NOMO-1 (cell line): ENCODE results near the gene GRAPL.
"Not testable (repeated sequence)": the region's sequence is repeated elsewhere in the genome, so short reads cannot be mapped to it uniquely, and the experiment has no call there.

Experiments
- DNase-seq, 2 experiments: peaks; one replicate each; lab custom pipeline; 2025; ENCODE audit not compliant: unreplicated experiment in 2 of 2; lab: John Stamatoyannopoulos, UW

GRAPL gene

DNA sequence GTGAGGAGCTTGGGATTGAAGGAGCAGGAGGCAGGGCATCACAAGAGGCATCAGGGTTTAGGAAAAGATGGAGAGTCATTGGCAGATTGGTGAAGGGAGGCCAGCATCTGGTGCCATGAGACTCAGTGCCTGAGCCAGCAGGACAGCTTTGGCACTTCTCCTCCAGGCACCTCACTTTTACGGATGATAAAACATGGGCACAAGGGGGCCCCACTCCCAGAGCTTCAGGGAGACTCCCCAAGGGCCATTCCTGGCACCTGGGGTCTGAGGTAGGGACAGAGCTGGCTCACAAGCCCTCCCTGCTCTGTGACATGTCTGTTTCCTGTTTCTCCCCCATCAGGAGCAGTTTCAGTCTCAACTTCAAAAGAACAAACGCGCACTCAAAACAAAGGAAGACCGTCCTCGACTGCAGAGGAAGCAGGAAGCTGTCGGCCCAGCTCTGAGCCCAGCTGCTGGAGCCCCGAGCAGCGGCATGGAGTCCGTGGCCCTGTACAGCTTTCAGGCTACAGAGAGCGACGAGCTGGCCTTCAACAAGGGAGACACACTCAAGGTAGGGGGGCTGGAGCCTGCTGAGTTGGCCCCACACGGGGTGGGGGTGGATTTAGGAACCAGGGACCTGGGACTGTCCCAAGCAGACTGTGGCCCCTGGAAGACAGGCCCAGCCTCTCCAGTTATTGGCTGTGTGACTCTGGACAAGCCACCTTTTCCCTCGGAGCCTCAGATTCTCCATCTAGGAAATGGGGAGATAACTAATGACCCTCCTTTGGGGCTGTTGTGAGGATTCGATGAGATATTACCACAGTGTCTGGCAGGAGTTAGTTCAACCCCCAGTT, at the start of gene GRAPL:
GRAPL (plus strand) TSS at position 442 of the 833 bp plus-strand sequence; CDS start at position 473, 31 bp downstream.
- not testable (repeated sequence) for DNase-seq

DNA sequence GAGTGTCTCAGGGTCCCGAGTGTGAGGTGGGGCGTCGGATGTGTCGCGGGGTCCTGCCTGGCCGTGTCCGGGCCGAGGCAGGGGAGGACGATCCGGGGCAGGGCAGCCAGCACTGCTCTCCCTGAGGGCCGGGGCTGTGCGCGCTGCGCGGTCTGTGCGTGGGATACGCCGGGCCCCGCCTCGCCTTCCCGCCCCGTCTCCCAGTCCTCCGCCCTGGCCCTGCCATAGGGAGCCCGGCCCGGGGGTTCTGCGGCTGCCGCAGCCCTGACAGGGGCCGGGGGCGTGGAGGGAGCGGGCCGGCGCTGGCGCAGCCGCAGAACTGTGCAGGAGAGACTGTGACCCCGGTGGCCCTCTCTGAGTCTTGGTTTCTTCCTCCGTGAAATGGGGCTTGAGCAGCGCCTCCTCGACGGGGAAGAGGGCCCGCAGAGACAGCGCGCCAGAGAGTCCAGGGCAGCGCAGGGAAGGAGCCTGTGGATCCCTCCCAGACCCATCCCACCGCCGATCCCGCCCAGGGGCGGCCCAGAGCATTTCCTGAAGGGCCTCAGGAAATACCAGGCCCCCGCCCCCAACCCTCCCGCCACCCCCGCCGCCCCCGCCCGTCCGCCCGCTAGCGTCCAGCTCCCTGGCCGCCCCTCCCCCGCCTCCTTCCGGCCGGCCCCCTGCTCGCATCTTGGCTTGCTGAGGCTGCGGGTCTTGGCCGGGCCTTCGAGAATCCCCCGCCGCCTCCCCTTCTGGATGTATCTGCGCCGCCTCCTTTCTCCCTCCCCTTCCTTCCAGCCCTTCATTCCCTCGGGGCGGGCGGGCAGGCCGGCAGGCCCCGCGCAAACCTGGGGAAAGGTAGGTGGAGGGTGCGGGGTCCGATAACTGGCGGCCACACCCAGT, 38.3 kb upstream of the GRAPL start:
- not testable (repeated sequence) for DNase-seq

DNA sequence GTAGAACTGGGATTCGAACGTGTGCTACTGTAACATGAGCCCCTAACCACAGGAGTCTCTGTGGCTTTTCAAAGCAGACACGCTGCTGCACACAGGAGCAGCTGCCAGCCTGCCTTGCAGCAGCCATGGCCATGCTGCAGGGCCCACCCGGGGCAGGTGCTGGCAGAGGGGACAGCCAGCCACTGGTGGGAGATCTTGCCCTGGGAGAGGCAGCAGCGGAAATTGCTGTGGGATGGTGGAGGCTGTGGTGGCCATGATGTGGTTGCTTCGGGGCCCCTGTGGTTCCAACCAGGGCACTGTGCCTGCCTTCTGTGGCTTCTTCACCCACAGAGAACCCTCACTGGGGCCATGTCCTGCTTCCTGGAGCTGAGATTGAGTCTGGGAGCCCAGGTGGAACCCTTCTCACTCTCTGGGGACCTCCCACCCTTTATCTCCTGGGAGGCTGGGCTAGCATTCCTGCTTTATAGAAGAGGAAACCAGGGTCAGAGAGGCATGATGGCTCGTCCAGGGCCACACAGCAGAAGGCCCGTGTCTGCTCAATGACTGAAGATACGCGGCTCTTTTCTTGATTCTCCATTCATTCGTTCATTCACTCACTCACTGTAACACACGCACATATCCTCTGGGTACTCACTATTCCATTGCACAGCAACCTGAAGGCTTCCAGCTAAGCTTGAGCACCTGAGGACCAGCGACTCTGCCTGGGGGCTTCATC, 37.2 kb upstream of the GRAPL start:
- not testable (repeated sequence) for DNase-seq

DNA sequence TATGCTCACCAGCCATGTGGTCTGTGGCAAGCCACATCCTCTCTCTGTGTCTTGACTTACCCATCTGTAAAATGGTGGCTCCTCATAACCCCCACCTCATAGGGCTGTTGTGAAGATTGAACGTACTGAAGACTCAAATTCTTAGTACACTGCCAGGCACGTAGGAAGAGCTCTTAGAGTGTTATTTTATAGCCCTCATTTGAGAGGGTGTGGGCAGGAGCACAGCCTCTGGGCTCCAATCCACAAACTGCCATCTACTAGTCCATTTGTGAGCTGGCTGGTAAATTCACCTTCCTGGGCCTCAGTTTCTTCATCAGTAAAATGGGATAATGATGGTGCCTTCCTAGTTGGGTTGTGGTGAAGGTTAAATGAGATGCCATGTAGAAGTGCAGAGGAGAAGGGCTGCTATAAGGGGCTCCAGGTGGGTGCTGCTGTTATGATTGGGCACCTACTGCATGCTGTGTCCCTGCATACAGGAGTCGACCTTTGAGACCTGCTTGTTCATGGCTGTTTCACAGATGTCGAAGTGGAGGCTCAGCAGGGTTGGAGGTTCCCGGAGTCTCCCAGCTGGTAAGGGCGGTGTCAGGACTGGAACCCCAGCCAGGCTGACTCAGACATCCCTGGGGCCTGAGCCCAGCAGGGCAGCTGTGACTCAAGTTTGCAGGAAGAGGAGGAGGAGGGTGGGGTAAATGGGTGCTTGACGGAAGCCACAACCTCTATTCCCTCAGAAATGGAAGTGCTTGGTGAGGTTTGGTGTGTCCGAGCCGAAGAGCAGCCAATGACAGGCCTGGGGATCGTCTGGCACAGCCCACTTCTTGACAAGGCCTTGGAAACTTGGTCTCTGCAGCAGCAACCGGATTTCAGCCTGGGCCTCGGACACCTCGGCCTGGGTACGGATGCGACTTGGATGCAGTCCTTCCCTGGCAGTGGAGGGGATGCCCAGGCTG, 34.4 kb upstream of the GRAPL start:
- not testable (repeated sequence) for DNase-seq

DNA sequence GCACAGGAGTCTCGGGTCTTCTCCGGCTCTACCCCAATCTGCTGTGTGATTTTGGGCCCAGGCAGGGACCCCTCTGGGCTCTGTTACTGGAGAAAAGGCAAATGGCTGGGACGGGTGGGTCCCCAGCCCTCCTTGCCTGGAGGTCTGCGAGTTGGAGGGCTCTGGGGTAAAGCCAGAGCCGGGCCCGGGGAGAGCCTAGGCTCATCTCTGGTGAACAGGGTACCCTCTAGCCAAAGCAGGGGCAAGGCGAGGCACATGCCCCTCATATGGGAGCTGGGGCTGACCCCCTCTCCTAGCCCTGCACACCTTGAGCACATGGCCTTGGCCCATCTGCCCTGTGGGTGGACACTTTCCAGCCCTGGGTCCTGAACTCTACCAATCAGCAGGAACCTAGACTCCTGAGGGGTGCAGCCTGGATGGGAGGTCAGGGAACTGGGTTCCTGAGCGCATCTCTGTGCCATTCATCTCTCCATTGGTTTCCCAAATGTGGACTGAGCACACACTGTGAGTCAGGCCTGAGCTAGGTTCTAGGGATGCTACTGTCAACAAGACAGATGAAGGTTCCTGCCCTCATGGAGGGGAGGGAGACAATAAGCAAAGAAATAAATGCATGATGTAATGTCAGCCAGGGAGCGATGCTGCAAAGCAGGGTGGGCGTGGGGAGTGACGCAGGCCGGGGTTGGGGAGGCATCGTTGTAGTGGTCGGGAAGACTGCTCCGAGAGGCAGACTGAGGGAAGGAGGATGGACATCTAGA, 33.5 kb upstream of the GRAPL start:
- not testable (repeated sequence) for DNase-seq

DNA sequence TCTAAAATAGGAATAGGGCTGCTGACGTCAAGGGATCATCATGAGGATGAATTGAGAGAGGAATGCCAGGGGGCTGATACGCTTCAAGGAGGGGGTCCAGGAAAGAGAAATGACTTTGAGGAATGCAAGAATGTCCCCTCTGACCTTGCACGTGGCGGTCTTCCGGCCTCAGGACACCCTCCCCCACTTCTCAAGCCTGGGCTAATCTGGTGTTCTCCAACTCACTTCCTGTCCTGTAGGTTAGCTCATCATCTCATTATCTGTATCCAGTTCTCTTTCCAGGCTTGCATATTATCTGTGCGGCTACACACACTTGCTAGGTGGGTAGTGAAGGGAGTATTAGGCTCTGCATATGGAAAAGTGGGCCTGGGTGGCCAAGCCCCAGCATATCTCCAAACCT, 18.9 kb upstream of the GRAPL start:
- not testable (repeated sequence) for DNase-seq

DNA sequence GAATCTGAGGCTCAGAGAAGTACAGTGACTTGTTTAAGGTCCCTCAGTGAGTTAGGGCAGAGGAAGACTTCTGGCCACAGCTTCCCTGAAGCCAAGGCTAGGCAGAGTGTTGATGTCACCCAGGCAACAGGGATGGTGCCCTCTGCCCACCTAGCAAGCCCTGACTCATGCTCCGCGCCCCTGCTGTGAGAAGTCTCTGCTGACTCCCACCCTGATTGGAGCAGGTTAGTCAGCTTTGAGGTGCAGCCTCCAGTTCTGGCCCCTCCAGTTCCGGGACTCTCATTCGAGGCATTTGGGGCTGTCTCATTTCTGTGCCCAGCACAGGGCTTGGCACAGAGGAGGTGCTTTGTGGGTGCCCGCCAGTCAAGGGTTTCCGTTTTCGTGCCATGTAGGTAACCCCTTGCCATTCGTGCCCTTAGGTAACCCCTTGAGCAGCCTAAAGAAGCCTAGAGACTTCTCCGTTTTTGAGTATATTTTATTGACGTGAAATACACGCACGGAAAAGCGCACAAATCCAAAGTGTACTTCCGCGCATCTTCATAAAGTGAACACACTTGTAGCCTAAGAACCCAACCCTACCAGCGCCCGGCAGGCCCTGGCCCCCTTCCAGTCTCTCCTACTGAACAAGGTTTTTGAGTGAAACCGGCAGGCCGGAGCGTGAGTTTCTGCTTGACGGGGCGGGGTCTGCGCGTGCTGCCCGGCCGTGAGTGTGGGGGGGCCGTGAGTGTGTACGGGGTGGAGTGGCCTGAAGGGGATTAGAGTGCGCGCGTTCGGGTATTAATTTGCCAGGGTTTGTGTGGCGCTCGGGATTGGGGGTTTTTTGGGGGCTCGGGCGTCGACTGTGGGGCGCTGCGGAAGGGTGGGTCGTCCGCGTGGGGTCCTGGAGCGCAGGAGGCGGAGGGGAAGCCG, 16.9 kb upstream of the GRAPL start:
- DNase-seq, result not testable (repeated sequence)

DNA sequence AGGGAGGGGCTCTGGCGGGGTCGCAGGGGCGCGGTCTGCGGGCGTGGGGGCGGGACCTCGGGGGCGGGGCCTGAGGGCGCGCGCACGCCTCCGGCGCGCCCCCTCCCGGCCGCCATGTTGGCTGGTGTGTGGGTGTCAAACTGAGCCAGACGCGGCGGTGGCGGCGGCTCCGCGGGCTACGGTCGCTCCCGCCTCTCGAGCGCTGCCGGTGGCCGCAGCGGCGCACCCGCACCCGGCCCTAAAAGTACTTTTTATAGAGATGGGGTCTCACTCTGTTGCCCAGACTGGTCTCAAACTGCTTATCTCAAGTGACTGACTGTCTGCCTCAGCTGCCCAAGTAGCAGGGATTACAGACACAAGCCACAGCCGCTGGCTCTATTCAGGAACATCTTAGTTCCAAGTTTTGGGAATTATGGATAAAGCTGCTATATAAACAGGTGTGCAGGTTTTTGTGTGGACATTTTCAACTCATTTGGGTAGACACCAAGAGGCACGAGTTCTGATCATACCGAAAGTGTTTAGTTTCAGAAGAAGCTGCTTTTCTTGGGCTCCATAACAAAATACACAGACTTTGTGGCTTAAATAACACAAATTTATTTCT, 16.2 kb upstream of the GRAPL start:
- DNase-seq, result not testable (repeated sequence)

DNA sequence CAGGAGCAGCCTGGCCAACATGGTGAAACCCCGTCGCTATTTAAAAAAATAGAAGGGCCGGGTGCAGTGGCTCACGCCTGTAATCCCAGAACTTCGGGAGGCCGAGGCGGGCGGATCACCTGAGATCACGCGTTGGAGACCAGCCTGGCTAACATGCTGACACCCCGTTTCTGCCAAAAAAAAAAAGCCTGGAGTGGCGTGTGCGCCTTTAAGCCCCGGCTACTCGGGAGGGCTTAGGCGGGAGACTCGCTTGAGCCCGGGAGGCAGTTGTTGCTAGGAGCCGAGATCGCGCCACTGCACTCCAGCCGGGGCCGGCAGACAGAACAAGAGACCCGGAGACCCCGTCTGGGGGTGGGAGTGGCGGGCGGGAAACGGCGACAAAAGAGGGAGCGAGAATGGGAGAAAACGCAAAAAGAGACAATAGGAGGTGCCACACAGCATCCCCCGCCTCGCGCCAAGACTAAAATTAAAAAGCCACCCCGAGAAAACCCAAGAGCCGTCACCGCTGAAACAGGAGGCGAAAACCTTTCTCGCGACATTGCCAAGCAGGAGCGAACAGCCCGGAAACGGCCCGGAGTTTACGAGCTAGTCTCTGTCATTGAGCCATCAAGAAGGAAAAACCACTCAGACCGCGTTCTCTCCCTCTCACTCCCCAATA, 15.5 kb upstream of the GRAPL start:
- DNase-seq, result not testable (repeated sequence)

DNA sequence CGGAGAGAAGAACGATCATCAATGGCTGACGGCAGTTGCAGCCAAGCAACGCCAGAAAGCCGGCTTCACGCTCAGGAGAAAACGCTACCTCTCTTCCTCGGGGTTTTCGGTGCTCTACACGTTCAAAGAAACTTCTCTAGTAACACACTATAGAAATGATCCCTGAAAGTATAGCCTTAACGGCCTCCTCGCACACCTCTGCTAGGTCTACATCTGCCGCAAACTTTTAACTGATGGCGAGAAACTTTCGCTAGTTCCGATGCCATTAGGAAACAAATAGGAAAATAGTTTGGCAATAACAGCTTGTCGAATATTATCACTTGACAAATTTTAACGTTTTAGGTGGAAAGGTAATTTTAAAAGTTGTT, 14.9 kb upstream of the GRAPL start:
- not testable (repeated sequence) for DNase-seq

DNA sequence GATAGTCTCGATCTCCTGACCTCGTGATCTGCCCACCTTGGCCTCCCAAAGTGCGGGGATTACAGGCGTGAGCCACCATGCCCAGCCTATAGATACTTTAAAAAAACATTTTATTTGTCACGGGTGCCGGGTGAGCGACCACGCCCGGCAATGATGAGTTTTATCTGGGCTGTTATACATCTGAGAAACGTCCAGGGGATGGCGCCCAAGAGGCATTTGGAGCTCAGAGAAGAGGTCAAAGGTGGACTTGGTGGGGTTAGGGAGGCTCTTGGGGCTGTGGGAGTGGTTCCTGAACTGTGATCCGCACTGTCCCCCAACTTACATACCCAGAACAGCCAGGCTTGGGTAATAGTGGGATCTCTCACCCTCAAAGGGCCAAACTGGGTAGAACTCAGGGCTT, 8.7 kb upstream of the GRAPL start:
- not testable (repeated sequence) for DNase-seq

DNA sequence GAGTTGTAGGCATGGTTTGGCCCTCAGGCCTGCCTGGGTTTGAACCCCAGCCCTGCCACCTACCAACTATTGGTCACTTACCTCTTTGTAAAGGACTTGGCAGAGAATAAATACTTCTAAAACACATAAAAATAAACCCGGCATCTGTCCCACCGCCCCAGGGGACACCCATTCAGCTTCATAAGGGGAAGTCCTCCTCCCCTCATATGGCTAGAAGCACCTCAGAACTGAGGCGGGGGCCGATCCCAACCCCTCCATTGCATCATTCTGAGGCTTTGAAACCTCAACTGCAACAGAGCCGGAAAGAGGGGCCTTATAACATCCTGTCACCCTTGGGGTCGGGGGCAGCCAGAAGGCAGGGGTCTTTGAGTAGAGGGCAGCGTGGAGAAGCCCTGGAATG, 2.1 kb upstream of the GRAPL start:
- DNase-seq, result not testable (repeated sequence)

DNA sequence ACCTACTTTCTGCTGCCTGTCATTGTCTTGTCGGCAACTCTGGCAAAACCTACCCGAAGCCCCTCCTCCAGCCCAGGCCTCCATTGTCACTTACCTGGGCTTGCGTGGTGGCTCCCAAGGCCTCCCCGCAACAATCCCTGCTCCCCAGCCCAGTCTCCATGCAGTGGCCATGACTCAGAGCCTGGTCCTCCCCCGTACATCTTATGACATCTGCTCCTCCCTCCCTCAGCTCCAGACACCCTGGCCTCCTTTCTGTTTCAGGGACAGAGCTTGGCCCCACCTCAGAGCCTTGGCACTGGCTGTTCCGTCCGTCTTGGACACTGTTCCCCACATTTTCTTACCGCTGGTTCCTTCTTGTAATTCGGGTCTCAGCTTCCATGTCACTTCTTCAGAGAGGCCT, 2.1 kb downstream of the GRAPL start:
- DNase-seq, result not testable (repeated sequence)

DNA sequence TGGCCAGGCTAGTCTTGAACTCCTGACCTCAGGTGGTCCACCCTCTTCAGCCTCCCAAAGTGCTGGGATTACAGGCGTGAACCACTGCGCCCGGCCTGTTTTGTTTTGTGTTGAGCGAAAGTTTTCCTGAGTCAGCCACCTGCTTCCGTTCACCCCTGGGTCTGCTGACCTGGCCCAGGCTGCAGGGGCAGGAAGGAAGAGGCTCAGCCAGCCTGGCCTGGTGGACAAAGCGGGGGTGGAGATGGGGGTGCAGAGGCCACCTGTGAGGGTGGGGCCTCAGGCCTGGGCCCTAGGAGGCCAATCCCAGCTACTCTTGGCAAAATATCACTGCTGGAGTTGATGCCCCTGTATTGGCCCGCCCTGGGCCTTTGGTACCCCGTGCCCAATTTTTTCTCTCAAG, 3.7 kb downstream of the GRAPL start:
- DNase-seq, result not testable (repeated sequence)

DNA sequence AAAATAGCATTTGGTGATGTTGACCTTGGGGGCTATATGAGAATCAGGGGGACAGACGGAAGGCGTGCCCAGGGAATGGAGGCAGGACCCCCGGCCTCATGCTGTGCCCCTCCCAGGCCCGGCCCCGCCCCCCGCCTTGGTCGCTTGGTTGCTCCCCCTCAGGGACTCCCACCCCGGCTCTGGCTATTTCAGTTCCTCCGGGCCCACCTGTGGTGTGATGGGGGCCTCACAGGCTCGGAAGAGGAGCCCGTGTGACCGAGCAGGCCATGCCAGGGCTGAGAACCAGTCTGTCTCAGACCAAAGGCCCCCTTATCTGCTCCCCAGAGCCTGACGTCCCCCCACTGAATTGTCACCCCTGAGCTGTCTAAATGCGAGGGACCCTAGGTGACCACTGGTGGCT, 4.4 kb downstream of the GRAPL start:
- DNase-seq, result not testable (repeated sequence)

DNA sequence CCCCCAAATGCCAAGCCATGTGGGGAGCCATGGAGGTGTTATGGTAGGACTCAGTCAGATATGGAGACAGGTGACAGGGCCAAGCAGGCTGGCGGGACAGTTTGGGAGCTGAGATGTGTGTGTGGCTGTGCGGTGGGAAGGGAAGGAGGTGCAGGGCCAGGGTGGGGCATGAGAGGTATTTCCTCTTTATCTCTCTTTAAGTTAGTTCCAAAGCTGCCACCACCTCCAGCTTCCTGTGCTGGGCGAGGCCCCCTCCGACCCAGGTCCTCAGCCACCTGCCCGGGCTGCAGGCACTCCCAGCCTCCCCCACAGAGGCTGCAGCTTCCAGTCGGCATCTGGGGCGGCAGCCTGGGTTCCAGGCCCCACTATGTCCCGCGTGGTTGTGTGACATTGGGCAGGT, 6.4 kb downstream of the GRAPL start:
- not testable (repeated sequence) for DNase-seq

DNA sequence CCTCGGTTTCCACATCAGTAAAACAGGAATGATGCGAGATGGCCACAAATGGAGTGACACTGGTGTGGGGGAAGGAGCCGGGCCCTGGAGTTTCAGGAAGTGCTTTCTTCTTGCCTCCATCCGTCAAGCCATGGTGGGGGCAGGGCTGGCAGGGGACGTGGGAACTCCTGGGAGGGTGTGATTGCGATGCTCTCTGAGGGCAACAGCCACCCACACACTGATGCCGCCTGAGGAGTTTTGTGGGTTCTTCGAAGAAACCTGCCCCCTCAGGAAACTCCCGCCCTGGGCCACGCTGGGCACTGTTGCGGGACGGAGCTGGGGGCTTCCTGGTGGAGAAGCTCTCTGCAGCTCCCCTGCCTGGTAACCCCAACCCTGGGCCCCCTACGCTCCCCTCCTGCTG, 8.0 kb downstream of the GRAPL start:
- not testable (repeated sequence) for DNase-seq
